ENCODE data around the gene SRGN. TPM values are rescaled to one million over a fixed set of nuclear protein-coding genes. Genes with fewer than 3 reads are reported as not detected.

The SRGN gene
- total RNA-seq, 1 donor from 2014 or later, result not detected

GRCh38 chr10:69057951-69058297 is 30.0 kb upstream of the SRGN start:
- H3F3A ChIP-seq (ENCODE audit: low read depth), result no peaks in the 10 kb centered on the region
- H3K4me2 ChIP-seq, result no peak overlapping the region
- no peak overlapping the region for H2AFZ ChIP-seq (replicated peaks)
- H3K79me2 ChIP-seq (ENCODE audit: low read depth), result no peaks in the 10 kb centered on the region
- no peak overlapping the region for H3K27ac Mint-ChIP-seq
- H3K4me1 ChIP-seq, result peaks cover 2% of the 10 kb centered on the region
- H3K9me3 ChIP-seq (ENCODE audit: low read depth), result no peaks in the 10 kb centered on the region
- H3K4me1 Mint-ChIP-seq, result peaks cover 7% of the 10 kb centered on the region
- DNase-seq (ENCODE audit: low spot score), result no peak
- no peak overlapping the region for H3K4me3 ChIP-seq
- H3K27me3 ChIP-seq, result no peaks in the 10 kb centered on the region
- H3K4me3 Mint-ChIP-seq, result no peak overlapping the region
- H3K27ac ChIP-seq, result no peak overlapping the region
- no peak overlapping the region for H3K9ac ChIP-seq
- H3K36me3 ChIP-seq, result no peaks in the 10 kb centered on the region
- TF ChIP-seq EZH2 (IDR thresholded peaks at IDR 0.05), result no peak
- no peak for TF ChIP-seq EZH2phosphoT487 (IDR thresholded peaks at IDR 0.05)
- TF ChIP-seq, protein P1, sequence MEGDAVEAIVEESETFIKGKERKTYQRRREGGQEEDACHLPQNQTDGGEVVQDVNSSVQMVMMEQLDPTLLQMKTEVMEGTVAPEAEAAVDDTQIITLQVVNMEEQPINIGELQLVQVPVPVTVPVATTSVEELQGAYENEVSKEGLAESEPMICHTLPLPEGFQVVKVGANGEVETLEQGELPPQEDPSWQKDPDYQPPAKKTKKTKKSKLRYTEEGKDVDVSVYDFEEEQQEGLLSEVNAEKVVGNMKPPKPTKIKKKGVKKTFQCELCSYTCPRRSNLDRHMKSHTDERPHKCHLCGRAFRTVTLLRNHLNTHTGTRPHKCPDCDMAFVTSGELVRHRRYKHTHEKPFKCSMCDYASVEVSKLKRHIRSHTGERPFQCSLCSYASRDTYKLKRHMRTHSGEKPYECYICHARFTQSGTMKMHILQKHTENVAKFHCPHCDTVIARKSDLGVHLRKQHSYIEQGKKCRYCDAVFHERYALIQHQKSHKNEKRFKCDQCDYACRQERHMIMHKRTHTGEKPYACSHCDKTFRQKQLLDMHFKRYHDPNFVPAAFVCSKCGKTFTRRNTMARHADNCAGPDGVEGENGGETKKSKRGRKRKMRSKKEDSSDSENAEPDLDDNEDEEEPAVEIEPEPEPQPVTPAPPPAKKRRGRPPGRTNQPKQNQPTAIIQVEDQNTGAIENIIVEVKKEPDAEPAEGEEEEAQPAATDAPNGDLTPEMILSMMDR (IDR thresholded peaks at IDR 0.05), result no peak
- H3K27me3 Mint-ChIP-seq (ENCODE audit: insufficient read depth, low read depth), result peaks cover 4% of the 10 kb centered on the region
- H3K9me3 Mint-ChIP-seq, result no peaks in the 10 kb centered on the region
- H3K36me3 Mint-ChIP-seq, result no peaks in the 10 kb centered on the region
- no peaks in the 10 kb centered on the region for H4K20me1 ChIP-seq (ENCODE audit: low read depth)

GRCh38 chr10:69060127-69060798 is 27.6 kb upstream of the SRGN start:
- no peaks in the 10 kb centered on the region for H3K9me3 Mint-ChIP-seq
- H3K27ac ChIP-seq, result no peak overlapping the region

DNA sequence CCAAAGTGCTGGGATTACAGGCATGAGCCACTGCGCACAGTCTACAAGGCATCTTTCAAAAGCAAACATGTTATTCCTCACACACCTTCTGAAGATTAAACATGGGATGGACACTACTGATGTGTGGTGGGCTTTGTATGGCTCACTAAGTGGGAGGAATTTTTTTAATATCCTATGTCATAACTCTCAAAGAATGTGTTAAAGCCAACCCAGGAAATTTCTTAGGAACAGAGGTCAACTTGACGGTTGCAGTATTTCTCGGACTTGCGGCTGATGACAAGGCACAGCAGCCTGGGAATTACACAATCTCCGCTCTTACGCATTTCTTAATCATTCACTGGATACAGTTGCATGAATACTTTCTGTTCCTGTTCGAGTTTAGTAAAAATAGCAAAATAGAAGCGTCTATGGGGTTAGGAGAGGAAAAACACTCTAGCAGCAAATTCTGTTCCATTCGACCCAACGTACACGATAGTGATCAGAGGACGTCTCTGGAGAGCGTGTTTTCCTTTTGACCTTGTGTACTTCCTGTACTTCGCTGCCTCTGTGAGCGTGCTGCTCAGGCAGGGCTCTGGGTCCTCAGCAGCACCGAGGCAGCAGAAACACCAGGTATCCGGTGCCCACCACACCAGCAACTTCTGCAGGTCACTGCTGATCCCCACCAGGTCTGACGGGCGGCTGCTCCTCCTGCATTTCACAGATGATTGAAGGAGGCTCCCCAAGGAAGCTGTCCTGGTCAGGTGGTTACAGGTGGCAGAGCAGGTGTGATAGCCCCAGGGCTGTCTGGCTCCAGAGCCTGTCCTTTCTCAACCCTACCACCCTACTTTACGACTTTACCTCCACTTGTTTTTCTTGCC is 26.4 kb upstream of the SRGN start:
- peaks cover 2% of the 10 kb centered on the region for H3K4me1 ChIP-seq
- H3K27me3 ChIP-seq, result no peaks in the 10 kb centered on the region
- no peak for DNase-seq (ENCODE audit: low spot score)
- no peaks in the 10 kb centered on the region for H3K9me3 Mint-ChIP-seq
- H3F3A ChIP-seq (ENCODE audit: low read depth), result no peaks in the 10 kb centered on the region
- no peaks in the 10 kb centered on the region for H3K36me3 ChIP-seq
- no peaks in the 10 kb centered on the region for H4K20me1 ChIP-seq (ENCODE audit: low read depth)
- no peak overlapping the region for H3K4me2 ChIP-seq
- H3K27me3 Mint-ChIP-seq (ENCODE audit: insufficient read depth, low read depth), result no peaks in the 10 kb centered on the region
- no peaks in the 10 kb centered on the region for H3K36me3 Mint-ChIP-seq
- H3K4me3 ChIP-seq, result no peak overlapping the region
- H3K9me3 ChIP-seq (ENCODE audit: low read depth), result no peaks in the 10 kb centered on the region
- no peak overlapping the region for H3K27ac Mint-ChIP-seq
- H3K27ac ChIP-seq, result no peak overlapping the region
- H3K79me2 ChIP-seq (ENCODE audit: low read depth), result no peaks in the 10 kb centered on the region
- H3K4me3 Mint-ChIP-seq, result no peak overlapping the region
- no peak for TF ChIP-seq EZH2 (IDR thresholded peaks at IDR 0.05)
- no peak for TF ChIP-seq EZH2phosphoT487 (IDR thresholded peaks at IDR 0.05)
- TF ChIP-seq, protein P1 (IDR thresholded peaks at IDR 0.05), result no peak
- H2AFZ ChIP-seq (replicated peaks), result no peak overlapping the region
- H3K4me1 Mint-ChIP-seq, result peaks cover 5% of the 10 kb centered on the region
- H3K9ac ChIP-seq, result no peak overlapping the region

More at GRCh38 chr10:69060127-69060798, 27.6 kb upstream of the SRGN start:
- TF ChIP-seq EZH2 (IDR thresholded peaks at IDR 0.05), result no peak
- TF ChIP-seq EZH2phosphoT487 (IDR thresholded peaks at IDR 0.05), result no peak
- TF ChIP-seq, protein P1 (IDR thresholded peaks at IDR 0.05), result no peak
- Histone ChIP-seq H3K4me2 (no peak overlapping the region), H3K9ac (no peak overlapping the region), H4K20me1 (ENCODE audit: low read depth) (no peaks in the 10 kb centered on the region), H3K4me3 (no peak overlapping the region), H3K9me3 (ENCODE audit: low read depth) (no peaks in the 10 kb centered on the region), H2AFZ (replicated peaks) (no peak overlapping the region), H3K4me1 (peaks cover 2% of the 10 kb centered on the region), H3K27me3 (no peaks in the 10 kb centered on the region), H3F3A (ENCODE audit: low read depth) (no peaks in the 10 kb centered on the region), H3K79me2 (ENCODE audit: low read depth) (no peaks in the 10 kb centered on the region), H3K36me3 (no peaks in the 10 kb centered on the region)
- Mint-ChIP-seq H3K27ac (no peak overlapping the region), H3K27me3 (ENCODE audit: insufficient read depth, low read depth) (peaks cover 2% of the 10 kb centered on the region), H3K4me1 (peaks cover 7% of the 10 kb centered on the region), H3K4me3 (no peak overlapping the region), H3K36me3 (no peaks in the 10 kb centered on the region)
- DNase-seq (ENCODE audit: low spot score), result no peak

Data from neural progenitor cell (in vitro differentiated cells).